ENCODE measurements around the gene PPP1R3G. TPM values are rescaled to one million over a fixed set of nuclear protein-coding genes. Genes with fewer than 3 reads are reported as not detected.

Gene PPP1R3G
- total and polyA plus RNA-seq, 2 of the 4 experiments (the other 2 are of a cell fraction) = 0.10 to 0.18 TPM

GRCh38 chr6:5053864-5054244 is 31.3 kb upstream of the PPP1R3G start:
- in situ Hi-C loops (cut with MboI; ENCODE audit: low sequenced_read_pairs) = no loop called here

More at GRCh38 chr6:5053864-5054244, 31.3 kb upstream of the PPP1R3G start:
- no peak for TF ChIP-seq MAZ (IDR thresholded peaks at IDR 0.05; ENCODE audit: borderline replicate concordance, low read depth, low read length)
- Histone ChIP-seq H4K8ac (ENCODE audit: low read depth in 2 of 2, low read length in 2 of 2) (peak overlapping the region; percentile 44 to 59; a peak in 2 of 4 replicates), H3K4me2 (ENCODE audit: low read depth, low read length) (peak overlapping the region; percentile 73), H3K36me3 (ENCODE audit: control insufficient read depth, insufficient read depth, low read length) (peaks cover 1% of the 10 kb centered on the region; the same call in 1 of the 2 replicates), H3K56ac (ENCODE audit: extremely low read depth, insufficient read depth, low read length) (peak overlapping the region; percentile 54; the same call in 1 of the 2 replicates), H2BK15ac (ENCODE audit: low read depth, low read length) (peak overlapping the region; percentile 66; the same call in 2 of the 3 replicates), H2AK5ac (ENCODE audit: low read depth, low read length) (peak overlapping the region; percentile 84), H3K27me3 (ENCODE audit: control insufficient read depth, insufficient read depth, low read length) (no peaks in the 10 kb centered on the region), H3K18ac (ENCODE audit: low read depth, low read length) (peak overlapping the region; percentile 76; the same call in 1 of the 2 replicates), H2AK9ac (replicated peaks; ENCODE audit: low read depth, low read length, poor library complexity) (peak overlapping the region; percentile 69), H3K14ac (replicated peaks; ENCODE audit: low read depth, low read length) (peak overlapping the region; percentile 83), H2BK5ac (ENCODE audit: low read depth, low read length, poor library complexity, severe bottlenecking) (peak overlapping the region; percentile 80), H2BK20ac (ENCODE audit: low read depth, low read length) (peak overlapping the region; percentile 88), H3K79me1 (ENCODE audit: low read depth in 1 of 2, low read length in 2 of 2) (no peaks in the 10 kb centered on the region), H3K9ac (ENCODE audit: low read depth, low read length) (peak overlapping the region; percentile 56; the same call in 1 of the 2 replicates), H4K20me1 (ENCODE audit: insufficient read depth, low read length) (0 out of 2 replicates have a peak, but pooled peaks cover 4% of the 10 kb centered on the region), H2BK120ac (ENCODE audit: low read depth, low read length) (peak overlapping the region; percentile 92), H3K9me3 (ENCODE audit: control insufficient read depth, insufficient read depth, low read length) (peaks cover 11% of the 10 kb centered on the region), H3K9me1 (ENCODE audit: insufficient read depth, low read length) (peaks cover 4% of the 10 kb centered on the region; the same call in 1 of the 2 replicates), H3K4me3 (ENCODE audit: insufficient read depth, low read depth, low read length) (no peak overlapping the region), H3K23ac (ENCODE audit: low read depth, low read length) (peak overlapping the region; percentile 62), H4K5ac (ENCODE audit: low read depth, low read length) (no peak overlapping the region), H3K27ac (ENCODE audit: insufficient read depth, low read length) (peak overlapping the region; percentile 90; the same call in 1 of the 2 replicates), H3K4ac (ENCODE audit: low read depth, low read length) (peak overlapping the region; percentile 81), H4K91ac (ENCODE audit: insufficient read depth, low read depth, low read length) (peak overlapping the region; percentile 88), H2AFZ (replicated peaks; ENCODE audit: low read length, poor library complexity) (peak overlapping the region; percentile 5), H3K4me1 (ENCODE audit: control insufficient read depth, insufficient read depth, low read length) (peaks cover 7% of the 10 kb centered on the region)
- intact Hi-C loops (cut with micrococcal nuclease) = no loop called here
- dilution Hi-C loops (cut with HindIII; ENCODE audit: low sequenced_read_pairs, unreplicated experiment) = no loop called here
- no TSS peak for BruUV-seq (replicated peaks)
- ATAC-seq (ENCODE audit: low read depth) = no peak
- no peak for DNase-seq
- no CpG with 5 or more reads among the region's 1 CpG for WGBS, 2 experiments (ENCODE audit: extremely low coverage in 2 of 2, insufficient read length in 1 of 2)
- POLR2A ChIA-PET (ENCODE audit: unreplicated experiment) = interaction anchor here (0.7 kb wide), 1 partner anchor 372 kb away, joined by 3 read pairs; no protein-coding TSS in a partner anchor
- CTCF ChIA-PET = interaction anchor here (1.0 kb wide), 1 partner anchor 26 kb away, joined by 3 read pairs; no protein-coding TSS in a partner anchor

All from IMR-90 (cell line).